ENCODE measurements around the gene AKR1A1. TPM values are rescaled to one million over a fixed set of nuclear protein-coding genes. Genes with fewer than 3 reads are reported as not detected.

AKR1A1 gene
- total RNA-seq (53.1 TPM), polyA plus RNA-seq (100 to 1,000 TPM in 2 of 4 donors, 10 to 100 TPM in 2; 78.7 to 117 (median 97.0) TPM)

- H3K4me3 ChIP-seq (ENCODE audit: low read depth, low read length): peak within 1 kb of the TSS; percentile 98
- DNase-seq (peak; percentile 79 to 94 (median 87)), ATAC-seq (ENCODE audit: low read depth in 2 of 2) (peak; percentile 98 to 99)
- H3K9me3 ChIP-seq (ENCODE audit: control insufficient read depth in 2 of 2, low read length in 2 of 2): no peaks in the 10 kb centered on the region
- H3K27ac Mint-ChIP-seq: peak within 1 kb of the TSS; percentile 97 to 98 (median 97)
- H3K36me3 ChIP-seq (ENCODE audit: control insufficient read depth, insufficient read depth, low read length): no peaks in the 10 kb centered on the region
- no peaks in the 10 kb centered on the region for H3K27me3 ChIP-seq (ENCODE audit: control insufficient read depth, insufficient read depth, low read length)
- peaks cover 2% of the 10 kb centered on the region for H3K36me3 Mint-ChIP-seq
- H3K4me3 Mint-ChIP-seq: peak within 1 kb of the TSS; percentile 94 to 98 (median 97)
- H3K27me3 Mint-ChIP-seq: no peaks in the 10 kb centered on the region
- peaks cover 10 to 29% (median 17%) of the 10 kb centered on the region in 4 donors for H3K4me1 Mint-ChIP-seq
- H3K9me3 Mint-ChIP-seq: peaks cover 0 to 1% (median 0%) of the 10 kb centered on the region in 7 donors
- H3K4me1 ChIP-seq (ENCODE audit: control insufficient read depth, insufficient read depth, low read length, poor library complexity, severe bottlenecking): peaks cover 20% of the 10 kb centered on the region
- H3K27ac ChIP-seq (ENCODE audit: insufficient read depth, low read length, poor library complexity, severe bottlenecking): peak within 1 kb of the TSS; percentile 89
These were observed at the start of gene AKR1A1 for GRCh38 chr1:45550401-45551351. TSS of gene AKR1A1 (plus strand) at chr1:45550826. CDS start at chr1:45561795, 10,969 bp downstream.

GRCh38 chr1:45501505-45501859, 49.1 kb upstream of the AKR1A1 start:
- H3K27ac ChIP-seq (ENCODE audit: insufficient read depth, low read length, poor library complexity, severe bottlenecking): no peak overlapping the region
- no peaks in the 10 kb centered on the region for H3K27me3 ChIP-seq (ENCODE audit: control insufficient read depth, insufficient read depth, low read length)
- H3K9me3 ChIP-seq (ENCODE audit: control insufficient read depth in 2 of 2, low read length in 2 of 2): no peaks in the 10 kb centered on the region
- H3K4me1 ChIP-seq (ENCODE audit: control insufficient read depth, insufficient read depth, low read length, poor library complexity, severe bottlenecking): peaks cover 14% of the 10 kb centered on the region
- H3K4me1 Mint-ChIP-seq: peaks cover 0 to 37% (median 20%) of the 10 kb centered on the region in 4 donors
- no peaks in the 10 kb centered on the region for H3K27me3 Mint-ChIP-seq
- H3K36me3 ChIP-seq (ENCODE audit: control insufficient read depth, insufficient read depth, low read length): no peaks in the 10 kb centered on the region
- H3K27ac Mint-ChIP-seq: peak overlapping the region in 1 of 3 donors; percentile 4
- ATAC-seq (ENCODE audit: low read depth in 2 of 2) (no peak), DNase-seq (no peak)
- H3K9me3 Mint-ChIP-seq: no peaks in the 10 kb centered on the region
- peak overlapping the region; percentile 38 for H3K4me3 ChIP-seq (ENCODE audit: low read depth, low read length)
- no peaks in the 10 kb centered on the region for H3K36me3 Mint-ChIP-seq
- peak overlapping the region in 3 of 4 donors; percentile 6 to 47 (median 33) for H3K4me3 Mint-ChIP-seq

DNA sequence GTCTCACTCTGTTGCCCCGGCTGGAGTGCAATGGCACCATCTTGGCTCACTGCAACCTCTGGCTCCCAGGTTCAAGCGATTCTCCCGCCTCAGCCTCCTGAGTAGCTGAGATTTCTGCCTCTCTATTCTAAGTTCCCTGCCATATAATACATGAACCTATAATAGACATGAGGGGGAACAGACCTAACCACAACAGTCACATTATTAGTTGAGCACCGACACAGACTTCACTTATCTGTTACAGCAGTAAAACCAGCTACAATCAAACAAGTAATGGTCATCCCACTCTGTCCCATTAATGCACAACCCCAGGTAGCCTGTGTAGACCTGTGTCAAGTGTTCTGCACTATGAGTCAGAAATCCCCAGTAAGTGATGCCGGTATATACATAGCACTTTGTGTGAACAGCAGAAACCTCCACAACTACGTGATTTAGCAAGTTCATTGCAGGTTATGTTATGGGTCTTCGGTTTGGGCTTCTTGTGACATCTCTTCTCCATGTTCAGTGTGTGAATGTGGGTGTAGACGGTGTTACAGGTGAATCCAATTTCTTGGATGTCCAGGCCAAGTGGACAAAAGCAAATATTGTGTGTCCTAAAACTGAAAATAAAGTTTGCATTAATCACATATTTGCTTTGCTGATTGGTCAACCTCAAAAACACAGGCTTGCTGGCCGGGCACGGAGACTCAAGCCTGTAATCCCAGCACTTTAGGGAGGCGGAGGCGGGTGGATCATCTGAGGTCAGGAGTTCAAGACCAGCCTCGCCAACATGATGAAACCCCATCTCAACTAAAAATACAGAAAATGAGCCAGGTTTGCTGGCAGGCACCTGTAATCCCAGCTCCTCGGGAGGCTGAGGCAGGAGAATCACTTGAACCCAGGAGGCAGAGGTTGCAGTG, 46.9 kb upstream of the AKR1A1 start:
- Mint-ChIP-seq H3K36me3 (peaks cover 8% of the 10 kb centered on the region), H3K4me3 (no peak overlapping the region), H3K9me3 (no peaks in the 10 kb centered on the region), H3K4me1 (peaks cover 0 to 36% (median 21%) of the 10 kb centered on the region in 4 donors), H3K27me3 (no peaks in the 10 kb centered on the region), H3K27ac (no peak overlapping the region)
- DNase-seq (no peak), ATAC-seq (ENCODE audit: low read depth in 2 of 2) (no peak)
- Histone ChIP-seq H3K9me3 (ENCODE audit: control insufficient read depth in 2 of 2, low read length in 2 of 2) (no peaks in the 10 kb centered on the region), H3K27ac (ENCODE audit: insufficient read depth, low read length, poor library complexity, severe bottlenecking) (no peak overlapping the region), H3K27me3 (ENCODE audit: control insufficient read depth, insufficient read depth, low read length) (no peaks in the 10 kb centered on the region), H3K4me1 (ENCODE audit: control insufficient read depth, insufficient read depth, low read length, poor library complexity, severe bottlenecking) (peaks cover 14% of the 10 kb centered on the region), H3K4me3 (ENCODE audit: low read depth, low read length) (no peak overlapping the region), H3K36me3 (ENCODE audit: control insufficient read depth, insufficient read depth, low read length) (peaks cover 9% of the 10 kb centered on the region)

DNA sequence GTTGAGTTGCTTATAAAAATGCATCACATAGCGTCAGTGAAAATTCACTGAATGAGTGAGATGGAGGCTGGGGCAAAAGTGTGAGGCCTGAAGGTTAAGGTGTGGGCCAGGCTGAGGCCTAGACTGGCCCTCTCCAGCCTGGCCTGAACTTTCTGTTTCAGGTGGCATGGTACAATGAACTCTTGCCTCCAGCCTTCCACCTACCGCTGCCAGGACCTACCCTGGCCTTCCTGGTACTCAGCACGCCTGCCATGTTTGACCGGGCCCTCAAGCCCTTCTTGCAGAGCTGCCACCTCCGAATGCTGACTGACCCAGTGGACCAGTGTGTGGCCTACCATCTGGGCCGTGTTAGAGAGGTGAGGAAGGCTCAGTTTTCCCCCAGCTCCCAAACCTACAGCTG, 43.4 kb upstream of the AKR1A1 start:
- ATAC-seq (ENCODE audit: low read depth in 2 of 2): no peak
- H3K27ac ChIP-seq (ENCODE audit: insufficient read depth, low read length, poor library complexity, severe bottlenecking): no peak overlapping the region
- Mint-ChIP-seq H3K27ac (peak overlapping the region in 1 of 3 donors; percentile 32), H3K4me1 (peaks cover 0 to 7% (median 2%) of the 10 kb centered on the region in 4 donors), H3K9me3 (no peaks in the 10 kb centered on the region), H3K27me3 (no peaks in the 10 kb centered on the region), H3K36me3 (peaks cover 29% of the 10 kb centered on the region), H3K4me3 (no peak overlapping the region)
- no peaks in the 10 kb centered on the region for H3K9me3 ChIP-seq (ENCODE audit: control insufficient read depth in 2 of 2, low read length in 2 of 2)
- H3K4me3 ChIP-seq (ENCODE audit: low read depth, low read length): no peak overlapping the region
- no peak for DNase-seq
- peaks cover 39% of the 10 kb centered on the region for H3K36me3 ChIP-seq (ENCODE audit: control insufficient read depth, insufficient read depth, low read length)
- H3K27me3 ChIP-seq (ENCODE audit: control insufficient read depth, insufficient read depth, low read length): no peaks in the 10 kb centered on the region
- no peaks in the 10 kb centered on the region for H3K4me1 ChIP-seq (ENCODE audit: control insufficient read depth, insufficient read depth, low read length, poor library complexity, severe bottlenecking)

DNA sequence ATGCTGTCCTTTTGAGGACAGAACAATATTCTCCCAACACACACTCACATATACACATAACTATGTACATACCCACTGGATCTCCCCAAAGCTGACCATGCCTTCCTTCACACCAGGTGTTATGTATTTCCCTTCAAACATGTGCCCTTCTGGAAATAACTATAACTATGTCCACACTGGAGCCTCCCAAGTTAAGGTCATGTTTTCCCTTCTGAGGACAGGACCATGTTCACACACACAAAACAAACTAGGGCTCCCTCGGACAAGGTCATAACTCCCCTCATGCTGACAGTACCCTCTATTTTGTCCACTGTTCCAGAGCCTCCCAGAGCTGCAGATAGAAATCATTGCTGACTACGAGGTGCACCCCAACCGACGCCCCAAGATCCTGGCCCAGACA, 42.7 kb upstream of the AKR1A1 start:
- Mint-ChIP-seq H3K9me3 (no peaks in the 10 kb centered on the region), H3K4me3 (peak overlapping the region in 1 of 4 donors; percentile 71), H3K27me3 (no peaks in the 10 kb centered on the region), H3K4me1 (peaks cover 0 to 9% (median 1%) of the 10 kb centered on the region in 4 donors), H3K27ac (peak overlapping the region; percentile 32 to 72 (median 47)), H3K36me3 (peaks cover 29% of the 10 kb centered on the region)
- H3K4me3 ChIP-seq (ENCODE audit: low read depth, low read length): no peak overlapping the region
- DNase-seq (no peak), ATAC-seq (ENCODE audit: low read depth in 2 of 2) (no peak)
- no peaks in the 10 kb centered on the region for H3K27me3 ChIP-seq (ENCODE audit: control insufficient read depth, insufficient read depth, low read length)
- H3K9me3 ChIP-seq (ENCODE audit: control insufficient read depth in 2 of 2, low read length in 2 of 2): no peaks in the 10 kb centered on the region
- no peaks in the 10 kb centered on the region for H3K4me1 ChIP-seq (ENCODE audit: control insufficient read depth, insufficient read depth, low read length, poor library complexity, severe bottlenecking)
- H3K27ac ChIP-seq (ENCODE audit: insufficient read depth, low read length, poor library complexity, severe bottlenecking): no peak overlapping the region
- H3K36me3 ChIP-seq (ENCODE audit: control insufficient read depth, insufficient read depth, low read length): peaks cover 46% of the 10 kb centered on the region

DNA sequence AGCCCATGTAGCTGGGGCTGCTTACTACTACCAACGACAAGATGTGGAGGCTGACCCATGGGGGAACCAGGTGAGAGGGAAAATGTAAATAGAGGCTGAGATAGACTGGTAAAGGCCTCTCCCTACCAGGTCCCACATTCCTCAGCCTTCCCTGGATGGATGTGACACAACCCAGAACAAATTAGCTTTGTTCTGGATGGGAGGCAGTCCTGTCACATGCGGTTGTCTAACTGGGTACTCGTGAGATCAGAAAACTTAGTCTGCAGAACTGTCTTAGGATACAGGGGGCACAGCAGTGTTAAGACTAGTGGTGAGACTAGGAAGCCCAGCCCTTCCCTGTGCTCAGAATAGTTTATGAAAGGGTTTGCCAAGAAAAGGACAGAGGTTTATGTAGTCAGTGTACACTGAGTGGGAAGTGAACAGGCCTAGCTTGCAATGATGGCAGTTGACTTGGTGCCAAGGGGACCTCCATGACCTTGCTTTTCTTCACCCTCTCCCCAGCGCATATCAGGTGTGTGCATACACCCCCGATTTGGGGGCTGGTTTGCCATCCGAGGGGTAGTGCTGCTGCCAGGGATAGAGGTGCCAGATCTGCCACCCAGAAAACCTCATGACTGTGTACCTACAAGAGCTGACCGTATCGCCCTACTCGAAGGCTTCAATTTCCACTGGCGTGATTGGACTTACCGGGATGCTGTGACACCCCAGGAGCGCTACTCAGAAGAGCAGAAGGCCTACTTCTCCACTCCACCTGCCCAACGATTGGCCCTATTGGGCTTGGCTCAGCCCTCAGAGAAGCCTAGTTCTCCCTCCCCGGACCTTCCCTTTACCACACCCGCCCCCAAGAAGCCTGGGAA, 42.1 kb upstream of the AKR1A1 start:
- Mint-ChIP-seq H3K9me3 (no peaks in the 10 kb centered on the region), H3K4me1 (peaks cover 0 to 9% (median 1%) of the 10 kb centered on the region in 4 donors), H3K4me3 (no peak overlapping the region), H3K27ac (peak overlapping the region; percentile 1 to 72 (median 47)), H3K27me3 (no peaks in the 10 kb centered on the region), H3K36me3 (peaks cover 30% of the 10 kb centered on the region)
- ATAC-seq (ENCODE audit: low read depth in 2 of 2) (no peak), DNase-seq (no peak)
- Histone ChIP-seq H3K27ac (ENCODE audit: insufficient read depth, low read length, poor library complexity, severe bottlenecking) (no peak overlapping the region), H3K4me1 (ENCODE audit: control insufficient read depth, insufficient read depth, low read length, poor library complexity, severe bottlenecking) (no peaks in the 10 kb centered on the region), H3K27me3 (ENCODE audit: control insufficient read depth, insufficient read depth, low read length) (no peaks in the 10 kb centered on the region), H3K9me3 (ENCODE audit: control insufficient read depth in 2 of 2, low read length in 2 of 2) (no peaks in the 10 kb centered on the region), H3K4me3 (ENCODE audit: low read depth, low read length) (no peak overlapping the region), H3K36me3 (ENCODE audit: control insufficient read depth, insufficient read depth, low read length) (peaks cover 52% of the 10 kb centered on the region)
